Urothelium cell line (cell line): Measurements from ENCODE around the gene CA6.
"Not testable (repeated sequence)": the region's sequence is repeated elsewhere in the genome, so short reads cannot be mapped to it uniquely, and the experiment has no call there.

ENCODE experiments used
- DNase-seq: peaks from one replicate; pipeline ENCODE4 v3.0.0; 2011; ENCODE audit warnings: low spot score, mixed read lengths
- FAIRE-seq: peaks from 2 replicates; lab custom pipeline; 2011; peaks lifted over from hg19 to GRCh38; lab: Jason Lieb, UNC

The CA6 gene

DNA sequence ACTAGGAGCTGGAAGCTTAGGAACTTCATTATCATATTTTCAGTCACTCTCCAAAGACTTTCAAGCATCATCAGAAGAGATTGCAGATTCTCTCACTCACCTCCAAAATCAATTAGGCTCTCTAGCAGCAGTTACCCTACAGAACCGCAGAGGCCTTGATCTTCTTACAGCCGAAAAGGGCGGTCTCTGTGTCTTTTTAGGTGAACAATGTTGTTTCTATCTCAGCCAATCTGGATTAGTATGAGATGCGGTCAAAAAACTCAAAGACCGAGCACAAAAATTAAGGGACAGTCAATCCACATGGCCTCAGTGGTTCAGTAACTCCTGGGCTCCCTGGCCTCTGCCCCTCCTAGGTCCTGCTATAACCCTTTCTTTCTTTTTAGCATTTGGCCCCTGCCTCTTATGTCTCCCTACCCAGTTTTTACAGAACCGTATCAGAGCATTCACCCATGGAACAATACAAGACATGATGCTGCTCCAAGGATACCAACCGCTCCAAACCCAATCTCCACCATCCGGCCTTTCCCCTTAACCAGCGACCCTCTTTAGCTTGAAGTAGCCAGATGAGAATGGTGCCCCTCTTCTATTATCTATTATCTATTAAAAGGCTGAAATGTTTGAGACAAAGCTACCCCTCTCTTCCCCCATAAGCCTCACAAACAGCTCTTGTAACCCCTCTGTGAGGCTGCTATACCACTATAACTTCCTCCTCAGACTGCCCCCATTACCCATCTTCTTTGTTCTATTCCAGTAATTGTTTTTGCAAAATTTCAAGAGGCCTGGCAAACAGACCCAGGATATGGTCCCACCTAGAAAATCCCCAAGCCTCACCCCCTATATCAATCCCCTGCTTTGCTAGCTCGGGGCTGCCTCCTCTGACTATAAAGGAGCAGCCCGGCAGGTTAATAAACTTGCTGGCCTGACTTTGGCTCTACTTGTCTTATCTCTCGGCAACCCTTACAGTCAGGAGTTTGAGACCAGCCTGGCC is 18.7 kb upstream of the CA6 start:
- FAIRE-seq (no peak), DNase-seq (no peak)

GRCh38 chr1:8930116-8930515 is 15.6 kb upstream of the CA6 start:
- FAIRE-seq = no peak

DNA sequence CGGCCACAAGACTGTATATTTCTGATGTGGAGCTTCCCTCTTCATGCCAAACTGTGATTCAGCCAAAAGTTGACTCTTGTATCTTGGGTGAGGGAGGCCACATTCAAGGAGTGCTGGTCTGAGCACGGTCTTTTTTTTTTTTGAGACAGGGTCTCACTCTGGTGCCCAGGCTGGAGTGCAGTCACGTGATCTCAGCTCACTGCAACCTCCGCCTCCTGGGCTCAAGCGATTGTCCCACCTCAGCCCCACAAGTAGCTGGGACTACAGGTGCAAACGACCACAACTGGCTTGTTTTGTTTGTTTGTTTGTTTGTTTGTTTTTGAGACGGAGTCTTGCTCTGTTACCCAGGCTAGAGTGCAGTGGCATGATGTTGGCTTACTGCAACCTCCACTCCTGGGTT is 8.6 kb upstream of the CA6 start:
- FAIRE-seq, DNase-seq: not testable (repeated sequence)

More at GRCh38 chr1:8930116-8930515, 15.6 kb upstream of the CA6 start:
- DNase-seq = no peak

DNA sequence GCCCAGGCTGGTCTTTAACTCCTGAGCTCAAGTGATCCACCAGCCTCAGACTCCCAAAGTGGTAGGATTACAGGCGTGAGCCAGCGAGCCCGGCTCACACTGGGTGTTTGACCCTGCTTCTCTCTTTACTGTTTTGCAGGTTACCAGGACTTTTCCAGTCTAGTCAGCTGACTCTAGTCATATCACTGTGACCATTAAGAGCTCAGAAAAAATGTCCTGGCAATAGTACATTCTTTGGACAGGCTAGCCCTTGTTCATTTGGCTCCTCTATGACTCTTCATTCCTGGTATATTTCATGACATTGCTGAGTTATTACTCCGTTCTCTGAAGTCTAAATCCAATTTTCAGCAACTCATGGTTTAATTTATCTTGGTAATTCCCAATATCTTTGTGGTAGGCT is 8.0 kb upstream of the CA6 start:
- FAIRE-seq = no peak

DNA sequence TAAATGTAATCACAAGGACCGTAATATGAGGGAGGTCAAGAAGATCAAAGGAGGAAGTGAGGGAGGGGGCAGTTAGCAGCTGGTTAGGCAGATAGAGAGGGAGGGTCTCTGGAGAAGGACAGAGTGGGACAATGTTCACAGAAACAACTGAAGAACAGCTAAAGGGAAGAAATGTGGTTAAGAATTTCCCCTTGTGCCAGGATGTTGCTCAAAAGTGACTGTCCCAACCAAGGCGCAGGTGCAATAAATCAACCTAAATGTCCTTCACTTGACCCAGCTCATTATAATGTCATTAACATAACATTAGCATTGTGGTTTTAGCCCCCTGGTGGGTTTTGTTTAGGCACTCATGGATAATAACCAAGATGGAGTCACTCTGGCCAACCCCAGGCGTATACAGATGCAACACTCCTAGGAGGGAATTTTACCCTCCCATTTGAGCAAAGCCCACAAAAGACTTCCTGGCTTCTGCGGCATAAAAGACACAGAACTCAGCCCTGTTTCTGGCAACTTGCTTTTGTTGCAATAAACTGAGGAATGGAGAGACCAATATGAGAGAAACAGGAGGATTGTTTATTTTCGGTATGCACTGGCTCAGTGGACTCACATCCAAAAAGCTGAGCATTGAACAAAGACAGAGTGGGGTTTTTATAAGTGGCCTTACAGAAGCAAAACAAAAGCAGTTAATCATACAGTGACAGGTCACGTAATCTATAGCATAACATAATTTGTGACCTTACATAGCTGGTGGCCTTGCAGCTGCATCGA is 7.3 kb upstream of the CA6 start:
- FAIRE-seq (no peak), DNase-seq (no peak)

More for the DNA sequence above, 8.0 kb upstream of the CA6 start:
- no peak for DNase-seq

GRCh38 chr1:8939000-8939265 is 6.7 kb upstream of the CA6 start:
- FAIRE-seq (no peak), DNase-seq (no peak)

DNA sequence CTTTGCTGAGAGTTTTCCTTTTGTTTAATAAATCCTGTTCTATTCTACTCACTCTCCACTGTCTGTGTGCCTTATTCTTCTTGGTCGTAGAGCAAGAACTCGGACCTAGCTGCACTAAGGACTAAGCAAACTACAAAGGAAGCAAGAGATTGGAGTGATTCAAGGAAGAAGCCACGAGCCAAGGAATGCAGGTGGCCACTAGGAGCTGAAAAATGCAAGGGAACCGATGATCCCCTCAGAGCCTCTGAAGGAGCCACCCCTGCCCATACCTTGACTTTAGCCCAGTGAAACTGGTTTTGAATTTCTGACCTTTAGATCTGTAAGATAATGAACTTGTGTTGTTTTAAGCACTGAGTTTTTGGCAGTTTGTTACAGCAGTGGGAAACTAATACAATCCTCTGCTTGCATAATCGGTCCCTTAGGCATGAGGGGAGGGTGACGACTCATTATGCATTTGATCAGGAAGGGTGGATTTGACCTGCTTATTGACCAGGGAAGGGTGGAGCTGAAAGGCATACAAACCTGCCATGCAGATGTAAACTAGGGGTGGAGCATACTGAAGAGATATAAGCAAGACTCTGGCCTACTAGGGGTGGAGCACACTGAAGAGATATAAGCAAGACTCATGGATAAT is 6.2 kb upstream of the CA6 start:
- FAIRE-seq (no peak), DNase-seq (no peak)

DNA sequence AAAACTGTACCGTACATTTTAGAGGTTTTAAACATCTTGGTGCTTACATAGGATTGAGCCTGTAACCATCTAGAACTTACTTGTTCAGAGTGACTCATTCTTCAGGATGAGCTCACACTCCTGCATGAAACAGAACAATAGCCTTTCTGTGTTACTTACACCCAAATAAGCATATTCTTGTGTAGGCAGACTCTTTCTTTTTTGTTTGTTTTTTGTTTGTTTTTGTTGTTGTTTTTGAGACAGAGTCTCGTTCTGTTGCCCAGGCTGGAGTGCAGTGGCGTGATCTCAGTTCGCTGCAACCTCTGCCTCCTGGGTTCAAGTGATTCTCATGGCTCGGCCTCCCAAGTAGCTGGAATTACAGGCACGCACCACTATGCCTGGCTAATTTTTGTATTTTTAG is 3.8 kb upstream of the CA6 start:
- DNase-seq (peak; percentile 88), FAIRE-seq (no peak)

DNA sequence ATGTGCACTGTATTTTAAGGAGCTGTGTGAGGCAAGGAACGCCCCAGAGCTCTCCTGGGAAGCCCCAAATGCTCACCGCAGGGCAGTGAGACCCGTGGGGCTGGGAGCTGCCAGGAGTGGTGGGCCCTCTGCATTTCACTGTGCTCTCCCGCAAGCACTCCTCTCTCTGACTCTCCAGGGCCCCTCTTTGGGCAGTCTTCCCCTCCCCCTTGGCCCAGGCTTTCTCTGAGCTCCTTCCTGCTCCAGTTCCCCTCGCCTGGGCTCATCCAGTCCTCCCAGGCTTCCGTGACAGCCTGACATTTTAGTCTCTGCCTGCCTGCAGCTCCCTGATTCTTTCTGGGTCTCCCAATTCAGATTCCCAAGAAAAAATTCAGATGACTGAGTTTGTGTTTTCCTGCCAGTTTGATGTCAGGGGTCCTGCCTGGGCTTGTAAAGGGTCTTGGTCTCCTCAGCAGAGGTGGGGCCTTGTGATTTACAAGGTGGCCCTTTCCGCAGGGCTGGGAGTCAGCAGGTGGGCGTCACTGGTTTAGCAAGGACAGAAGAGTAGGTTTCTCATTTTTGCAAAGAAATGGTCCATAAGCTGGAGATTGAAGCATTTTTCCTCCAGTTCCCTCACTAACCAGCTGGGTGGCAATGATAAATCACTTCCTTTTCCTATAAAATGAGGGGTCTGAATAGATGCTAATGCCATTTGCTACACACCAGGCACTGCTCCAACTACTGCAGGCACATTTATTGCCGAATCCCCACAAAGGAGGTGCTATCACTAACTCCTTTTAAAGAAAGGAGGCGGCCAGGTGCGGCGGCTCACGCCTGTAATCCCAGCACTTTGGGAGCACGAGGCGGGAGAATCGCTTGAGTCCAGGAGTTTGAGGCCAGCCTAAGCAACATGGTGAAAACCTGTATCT is 1.9 kb upstream of the CA6 start:
- no peak for DNase-seq
- FAIRE-seq = no peak

- FAIRE-seq = no peak
- DNase-seq = no peak
Measured at GRCh38 chr1:8947127-8947691, 1.5 kb downstream of the CA6 start.

DNA sequence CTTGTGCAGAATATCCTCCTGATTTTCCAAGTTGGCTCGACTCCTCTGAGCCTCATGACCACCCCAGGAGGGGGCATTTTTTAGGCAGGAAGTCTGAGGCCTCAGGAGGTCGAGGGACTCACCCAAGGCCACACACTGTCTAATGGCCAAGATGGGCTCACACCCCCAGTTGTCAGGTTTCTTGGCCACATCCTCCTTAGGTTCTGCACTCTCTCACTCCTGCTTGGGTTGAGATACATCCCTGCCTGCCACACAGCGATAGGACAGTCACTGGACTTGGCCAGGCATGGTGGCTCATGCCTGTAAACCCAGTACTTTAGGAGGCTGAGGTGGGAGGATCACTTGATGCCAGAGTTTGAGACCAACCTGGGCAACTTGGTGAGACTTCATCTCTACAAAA is 4.6 kb downstream of the CA6 start:
- FAIRE-seq = no peak
- no peak for DNase-seq

GRCh38 chr1:8951231-8951630 is 5.6 kb downstream of the CA6 start:
- DNase-seq = no peak
- FAIRE-seq = no peak

GRCh38 chr1:8955406-8955805 is 9.7 kb downstream of the CA6 start:
- FAIRE-seq (no peak), DNase-seq (no peak)

DNA sequence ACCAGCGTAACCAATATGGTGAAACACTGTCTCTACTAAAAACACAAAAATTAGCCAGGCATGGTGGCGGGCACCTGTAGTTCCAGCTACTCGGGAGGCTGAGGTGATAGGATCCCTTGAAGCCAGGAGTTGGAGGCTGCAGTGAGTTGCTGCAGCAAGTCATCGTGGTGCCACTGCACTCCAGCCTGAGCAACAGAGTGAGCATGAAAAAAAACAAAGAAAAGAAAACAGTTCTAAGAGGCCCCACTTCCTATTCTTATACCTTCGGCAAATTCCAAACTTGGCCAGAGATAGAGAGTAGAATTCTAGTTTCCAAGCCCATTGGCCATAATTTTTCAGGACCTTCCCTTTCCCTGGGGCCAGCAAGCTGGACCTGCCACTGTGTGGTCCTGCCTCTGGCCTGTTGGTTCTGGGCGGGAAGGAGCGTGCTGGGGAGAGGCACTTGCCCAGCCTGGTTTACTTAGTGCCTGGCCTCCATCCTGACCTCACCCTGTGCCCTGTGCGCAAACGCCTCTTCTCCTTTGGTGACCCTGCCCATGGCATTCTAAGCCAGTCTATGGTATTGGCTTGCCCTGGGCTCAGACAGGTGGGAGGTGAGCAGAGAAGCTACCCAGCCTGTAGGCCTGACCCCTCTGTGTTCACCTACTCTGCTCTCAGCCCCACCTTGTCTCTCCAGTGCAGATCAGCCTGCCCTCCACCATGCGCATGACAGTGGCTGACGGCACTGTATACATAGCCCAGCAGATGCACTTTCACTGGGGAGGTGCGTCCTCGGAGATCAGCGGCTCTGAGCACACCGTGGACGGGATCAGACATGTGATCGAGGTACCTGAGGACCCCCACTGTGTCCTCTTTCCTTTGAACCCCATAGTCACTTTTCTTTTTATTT is 11.0 kb downstream of the CA6 start:
- DNase-seq (no peak), FAIRE-seq (no peak)

- DNase-seq (no peak), FAIRE-seq (no peak)
Measured at GRCh38 chr1:8962812-8963530, 17.3 kb downstream of the CA6 start.

DNA sequence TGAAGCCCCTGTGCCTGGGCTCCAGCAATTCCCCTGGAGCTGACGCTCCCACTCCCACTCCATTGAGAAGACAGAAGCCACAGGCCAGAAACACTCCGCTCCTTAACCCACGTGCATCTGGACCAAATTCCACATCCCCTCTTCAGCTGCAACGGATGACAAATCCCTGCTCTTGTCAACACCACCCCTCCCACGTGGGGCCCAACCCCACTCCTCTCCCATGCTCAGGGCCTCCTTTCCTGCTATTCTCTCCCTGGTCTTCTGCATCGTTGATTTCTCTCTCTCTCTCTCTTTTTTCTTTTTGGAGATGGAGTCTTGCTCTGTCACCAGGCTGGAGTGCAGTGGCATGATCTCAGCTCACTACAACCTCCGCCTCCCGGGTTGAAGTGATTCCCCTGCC is 18.3 kb downstream of the CA6 start:
- DNase-seq = no peak
- no peak for FAIRE-seq

DNA sequence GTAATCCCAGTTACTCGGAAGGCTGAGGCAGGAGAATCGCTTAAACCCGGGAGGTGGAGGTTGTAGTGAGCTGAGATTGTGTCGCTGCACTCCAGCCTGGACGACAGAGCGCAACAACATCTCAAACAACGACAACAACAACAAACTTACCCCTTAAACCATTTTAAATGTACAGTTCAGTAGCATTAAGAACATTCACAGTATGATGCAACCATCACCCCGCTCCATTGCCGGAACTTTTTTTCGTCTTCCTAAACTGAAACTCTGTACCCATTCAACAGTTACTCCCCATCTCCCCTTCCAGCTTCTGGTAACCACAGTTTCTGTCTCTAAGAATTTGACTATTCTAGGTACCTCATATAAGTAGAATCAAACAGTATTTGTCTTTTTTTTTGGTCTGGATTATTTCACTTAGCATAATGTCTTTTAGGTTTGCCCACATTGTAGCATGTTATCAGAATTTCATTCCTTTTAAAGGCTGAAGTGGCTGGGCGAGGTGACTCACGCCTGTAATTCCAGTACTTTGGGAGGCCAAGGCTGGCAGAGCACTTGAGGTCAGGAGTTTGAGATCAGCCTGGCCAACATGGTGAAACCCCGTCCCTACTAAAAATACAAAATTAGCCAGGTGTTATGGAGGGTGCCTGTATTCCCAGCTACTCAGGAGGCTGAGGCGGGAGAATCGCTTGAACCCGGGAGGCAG is 19.6 kb downstream of the CA6 start:
- DNase-seq (no peak), FAIRE-seq (no peak)

- no peak for DNase-seq
- no peak for FAIRE-seq
Measured at GRCh38 chr1:8966606-8967005, 20.9 kb downstream of the CA6 start.
